Stomach (tissue), 9 donors: ENCODE results near the gene CSF3. TPM values are rescaled to one million over a fixed set of nuclear protein-coding genes. Genes with fewer than 3 reads are reported as not detected.

Experiments used
- DNase-seq, 2 donors: peaks; one replicate each; pipeline versions ENCODE4 v3.0.0 to v3.0.0-alpha.2; 2013 to 2019
- H3K27ac ChIP-seq, 5 donors: fragments of 200-600 bp in 4 of 5; sonication (generic) in 4 of 5; one replicate each; pipeline ENCODE4 v1.5.1; 2013 to 2019; ENCODE audit warnings: mild to moderate bottlenecking in 1 of 5, moderate library complexity in 1 of 5
- H3K27me3 ChIP-seq, 3 donors: fragments of 200-600 bp; sonication (generic); one replicate each; pipeline ENCODE4 v1.5.1; 2017 to 2019; ENCODE audit warnings: mixed run types in 1 of 3
- H3K36me3 ChIP-seq, 4 donors: fragments of 200-600 bp; sonication (generic); 1 replicate in 3 of 4; 2 replicates in 1 of 4; pipeline ENCODE4 v1.5.1; 2016 to 2019
- H3K4me1 ChIP-seq, 4 donors: fragments of 200-600 bp; sonication (generic); one replicate each; pipeline ENCODE4 v1.5.1; 2016 to 2019
- H3K4me3 ChIP-seq, 4 donors: fragments of 200-600 bp; sonication (generic) in 3 of 4; one replicate each; pipeline ENCODE4 v1.5.1; 2016 to 2019; ENCODE audit warnings: mild to moderate bottlenecking in 1 of 4
- H3K9me3 ChIP-seq, 4 donors: fragments of 200-600 bp; sonication (generic); one replicate each; pipeline ENCODE4 v1.5.1; 2016 to 2019
- CTCF ChIP-seq, 7 experiments: fragments of 450-650 bp in 4 of 7; fragments of 200-600 bp in 3 of 7; sonication (generic) in 3 of 7; IDR thresholded peaks; one replicate each; pipeline ENCODE4 v1.5.1; 2016 to 2019; ENCODE audit warnings: antibody characterized with exemption in 7 of 7, control low read depth in 2 of 7, mild to moderate bottlenecking in 1 of 7
- EP300 ChIP-seq: sonication (generic); formaldehyde crosslinking; IDR thresholded peaks from one replicate; pipeline ENCODE4 v1.6.1; 2017; ENCODE audit warnings: antibody characterized with exemption
- POLR2A ChIP-seq, 4 donors: fragments of 450-650 bp; IDR thresholded peaks; one replicate each; pipeline ENCODE4 v1.6.1; 2016; ENCODE audit warnings: antibody characterized with exemption in 4 of 4, control low read depth in 2 of 4, mild to moderate bottlenecking in 1 of 4, moderate library complexity in 1 of 4
- POLR2AphosphoS5 ChIP-seq, 3 donors: sonication (generic); formaldehyde crosslinking; IDR thresholded peaks; one replicate each; pipeline ENCODE4 v1.6.1; 2016; ENCODE audit warnings: antibody characterized with exemption in 3 of 3
- WGBS, 5 donors: extraction: QIAGEN DNeasy Blood & Tissue Kit in 3 of 5; methylation state at CpG; one replicate each; pipeline versions ENCODE4 v1.1.5 to v1.1.7; 2013 to 2018; 5-methylcytosine and 5-hydroxymethylcytosine counted together
- intact Hi-C: fragments of 100-400 bp; cut with DNase I; formaldehyde crosslinking; loops from one replicate; pipeline ENCODE4 v1.15.1; 2023; ENCODE audit warnings: low total_unique reads
- polyA plus RNA-seq, 3 donors: library from polyadenylated mRNA; stranded (reverse); fragments of 200-250 nt; gene quantifications; one replicate each; pipeline ENCODE4 v1.2.3, GENCODE V29; 2013
- total RNA-seq, 5 donors: library from RNA; depleted of rRNA; stranded (reverse); fragments of >200 nt; gene quantifications; one replicate each; pipeline versions ENCODE4 v1.1.0 to v1.2.3, GENCODE V29; 2014 to 2016
- donor health status: healthy with polysubstance abuse.
- donor health status: Bipolar disorder and iron deficiency.
- donor health status: healthy.

The CSF3 gene
- total and polyA plus RNA-seq, 8 donors, result 0.55 to 16.2 (median 1.6) TPM; not detected in 2

- H3K27me3 ChIP-seq, result peaks cover 0 to 74% (median 0%) of the 10 kb centered on the region in 3 donors
- H3K4me3 ChIP-seq, result no peak overlapping the region
- H3K27ac ChIP-seq, result no peak overlapping the region
- no peaks in the 10 kb centered on the region for H3K36me3 ChIP-seq
- peaks cover 0 to 4% (median 1%) of the 10 kb centered on the region in 4 donors for H3K4me1 ChIP-seq
- intact Hi-C loops, result no loop called here
- TF ChIP-seq POLR2AphosphoS5 (IDR thresholded peaks at IDR 0.05), result no peak
- no peak for TF ChIP-seq POLR2A (IDR thresholded peaks at IDR 0.05)
- no peak for TF ChIP-seq EP300
- TF ChIP-seq CTCF (IDR thresholded peaks at IDR 0.05), result no peak
- H3K9me3 ChIP-seq, result no peaks in the 10 kb centered on the region
- 71 to 86% (median 75%) methylated on average over 5 of the region's 5 CpGs for WGBS, 5 donors
- no peak for DNase-seq
These were observed 40.8 kb upstream of the CSF3 start for GRCh38 chr17:39974433-39974832.

- no peak for TF ChIP-seq CTCF (IDR thresholded peaks at IDR 0.05)
- TF ChIP-seq POLR2A (IDR thresholded peaks at IDR 0.05), result no peak
- no peak for TF ChIP-seq EP300
- no peak for TF ChIP-seq POLR2AphosphoS5 (IDR thresholded peaks at IDR 0.05)
- H3K4me3 ChIP-seq, result no peak overlapping the region
- whole genome bisulfite sequencing, 5 donors, result 66 to 77% (median 70%) methylated on average over 4 of the region's 4 CpGs
- peaks cover 0 to 11% (median 7%) of the 10 kb centered on the region in 4 donors for H3K4me1 ChIP-seq
- no peaks in the 10 kb centered on the region for H3K36me3 ChIP-seq
- H3K9me3 ChIP-seq, result no peaks in the 10 kb centered on the region
- intact Hi-C loops, result no loop called here
- H3K27ac ChIP-seq, result no peak overlapping the region
- peaks cover 0 to 64% (median 0%) of the 10 kb centered on the region in 3 donors for H3K27me3 ChIP-seq
- DNase-seq, result no peak
These were observed 39.4 kb upstream of the CSF3 start for GRCh38 chr17:39975801-39976200.

- Histone ChIP-seq H3K9me3 (no peaks in the 10 kb centered on the region), H3K27ac (peak overlapping the region in 1 of 5 donors; percentile 93), H3K36me3 (peaks cover 0 to 7% (median 4%) of the 10 kb centered on the region in 4 donors), H3K4me3 (no peak overlapping the region), H3K4me1 (peaks cover 8 to 37% (median 31%) of the 10 kb centered on the region in 4 donors), H3K27me3 (peaks cover 0 to 40% (median 0%) of the 10 kb centered on the region in 3 donors)
- TF ChIP-seq POLR2A (IDR thresholded peaks at IDR 0.05) (no peak), CTCF (IDR thresholded peaks at IDR 0.05) (no peak), EP300 (no peak), POLR2AphosphoS5 (IDR thresholded peaks at IDR 0.05) (no peak)
- 69 to 85% (median 82%) methylated on average over 5 of the region's 5 CpGs for WGBS, 5 donors
- intact Hi-C loops, result no loop called here
- peak in 1 of 2 donors; percentile 36 for DNase-seq
These were observed 36.1 kb upstream of the CSF3 start for GRCh38 chr17:39979016-39979670.

DNA sequence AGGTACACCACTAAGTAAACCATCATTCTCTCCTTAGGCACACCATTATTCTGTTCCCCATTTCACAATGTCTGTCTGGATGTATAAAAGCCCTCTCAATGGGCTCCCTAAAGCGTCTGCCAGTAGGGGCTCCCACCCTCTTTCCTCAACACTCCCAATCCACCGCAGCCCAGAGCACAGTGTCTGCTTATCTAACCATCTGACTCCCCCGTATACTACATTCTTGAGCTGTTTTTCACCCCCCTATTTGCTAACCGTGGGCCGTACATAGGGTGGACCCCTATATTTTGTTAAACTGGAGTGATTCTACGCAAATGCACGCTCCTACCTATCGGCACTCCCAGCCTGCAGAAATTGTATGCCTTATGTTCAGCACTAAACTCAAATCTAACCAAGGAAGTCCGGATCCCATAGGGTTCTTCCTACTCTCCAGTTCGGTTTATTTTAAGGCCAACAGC lies 35.3 kb upstream of the CSF3 start:
- intact Hi-C loops, result no loop called here
- WGBS, 5 donors, result 0 to 1% (median 0%) methylated on average over 10 of the region's 10 CpGs
- peak in 1 of 2 donors; percentile 61 for DNase-seq
- H3K36me3 ChIP-seq, result peaks cover 8 to 14% (median 12%) of the 10 kb centered on the region in 4 donors
- TF ChIP-seq POLR2AphosphoS5 (IDR thresholded peaks at IDR 0.05) (no peak), POLR2A (IDR thresholded peaks at IDR 0.05) (no peak)
- H3K27ac ChIP-seq, result peak overlapping the region; percentile 78 to 97 (median 94)
- H3K9me3 ChIP-seq, result no peaks in the 10 kb centered on the region
- H3K27me3 ChIP-seq, result peaks cover 0 to 32% (median 0%) of the 10 kb centered on the region in 3 donors
- H3K4me3 ChIP-seq, result peak overlapping the region; percentile 75 to 99 (median 91)
- peaks cover 8 to 37% (median 31%) of the 10 kb centered on the region in 4 donors for H3K4me1 ChIP-seq
